ENCODE data around the gene ASL.
"Not testable (repeated sequence)": the region's sequence is repeated elsewhere in the genome, so short reads cannot be mapped to it uniquely, and the experiment has no call there.

ASL gene

DNA sequence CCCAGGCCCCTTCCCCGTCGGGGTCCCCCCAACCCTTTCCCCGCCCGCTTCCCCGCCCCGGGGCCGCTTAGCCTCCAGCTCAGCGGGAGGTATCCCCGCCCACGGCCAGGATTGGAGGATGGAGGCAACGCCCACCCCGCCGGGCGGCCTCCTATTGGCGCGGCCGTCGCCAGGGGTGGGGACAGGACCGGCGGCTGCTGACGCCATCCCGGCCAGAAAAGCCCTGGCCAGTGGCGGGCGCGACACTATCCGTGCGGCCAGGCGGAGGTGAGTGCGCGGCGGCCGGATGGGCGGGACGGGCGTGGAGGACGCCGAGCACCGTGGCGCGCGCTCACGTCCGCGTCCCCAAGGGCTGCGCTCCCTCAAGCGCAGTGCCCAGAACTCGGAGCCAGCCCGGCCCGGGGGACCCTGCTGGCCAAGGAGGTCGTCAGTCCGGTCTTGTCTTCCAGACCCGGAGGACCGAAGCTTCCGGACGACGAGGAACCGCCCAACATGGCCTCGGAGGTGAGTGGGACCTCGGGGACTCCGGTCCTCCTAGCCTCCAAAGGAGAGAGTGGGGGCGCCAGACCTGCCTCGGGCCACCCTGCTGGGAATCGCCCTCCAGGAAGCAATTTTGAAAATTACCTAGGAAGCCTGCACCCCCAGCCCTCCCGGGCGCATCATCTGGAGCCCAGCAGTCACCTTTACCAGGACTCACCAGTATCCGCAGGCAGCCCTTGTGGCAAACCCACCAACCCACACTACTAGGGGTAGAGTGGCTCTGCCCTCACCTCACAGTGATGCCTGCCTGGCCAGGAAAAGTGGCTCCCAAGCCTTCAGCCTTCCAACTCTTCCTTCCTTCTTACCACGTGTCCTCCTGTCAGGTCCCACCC, at the start of gene ASL:
Gene ASL (plus strand): TSS at position 230 of the 872 bp plus-strand sequence. CDS start 263 bp downstream, at position 493.
- peak; percentile 72 for DNase-seq

DNA sequence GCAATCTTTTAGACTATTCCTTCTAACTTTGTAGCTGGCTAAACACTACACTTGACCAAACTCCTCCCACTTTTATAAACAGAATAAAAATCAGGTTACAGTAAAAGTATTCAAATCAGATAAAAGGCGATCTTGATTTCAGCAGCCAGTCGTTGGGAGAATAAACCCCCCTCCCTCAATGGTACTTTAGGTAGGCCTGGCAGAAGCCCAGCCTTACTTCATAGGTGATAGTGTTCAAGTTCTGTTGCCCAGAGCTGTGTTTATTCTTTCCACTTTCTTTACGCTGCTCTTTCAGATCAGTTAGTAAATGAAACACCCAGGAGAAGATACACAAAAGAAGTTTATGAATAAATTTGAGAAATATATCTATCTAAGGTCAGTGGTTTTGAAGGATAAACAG, 47.3 kb upstream of the ASL start:
- not testable (repeated sequence) for DNase-seq

DNA sequence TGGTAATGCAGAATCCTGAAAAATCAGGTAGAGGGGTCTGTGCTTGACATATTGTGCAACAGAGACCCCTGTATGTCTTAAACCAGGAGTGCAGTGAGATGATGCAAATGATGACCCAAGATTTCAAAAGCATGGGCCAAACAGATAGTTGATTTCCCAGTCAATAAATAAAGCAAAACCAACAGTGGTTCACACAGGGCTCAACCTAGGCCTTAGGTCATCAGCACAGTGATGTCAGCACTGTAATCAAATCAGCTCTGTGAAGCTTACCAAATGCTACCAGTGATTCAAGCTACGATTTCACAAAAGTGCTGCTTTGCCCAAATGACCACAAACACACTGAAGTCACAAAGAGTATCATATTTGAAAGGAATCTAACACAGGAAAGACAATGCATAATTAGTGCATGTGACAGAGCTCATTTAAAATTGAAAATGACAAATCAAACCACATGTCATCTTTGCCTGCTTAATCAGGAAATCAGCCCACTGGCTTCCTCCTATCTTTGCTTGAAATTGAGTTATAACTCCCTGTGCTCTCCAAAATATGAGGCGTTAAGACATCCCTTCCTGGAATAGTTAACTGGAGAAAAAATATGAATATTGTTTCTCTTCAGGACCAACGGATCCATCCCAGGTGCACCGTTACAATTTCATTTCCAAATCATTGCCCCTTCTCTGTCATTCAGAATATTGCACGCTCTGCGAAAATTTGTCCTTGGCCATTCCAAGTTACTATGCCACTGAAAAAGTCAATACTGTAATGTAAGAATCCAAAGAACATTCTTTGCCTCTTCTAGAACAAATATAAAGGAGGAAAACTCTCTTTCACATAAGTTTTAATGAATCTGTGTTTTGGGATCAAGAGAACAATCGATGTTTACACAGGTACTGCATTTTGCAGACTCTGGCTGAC, 41.9 kb upstream of the ASL start:
- DNase-seq = no peak

DNA sequence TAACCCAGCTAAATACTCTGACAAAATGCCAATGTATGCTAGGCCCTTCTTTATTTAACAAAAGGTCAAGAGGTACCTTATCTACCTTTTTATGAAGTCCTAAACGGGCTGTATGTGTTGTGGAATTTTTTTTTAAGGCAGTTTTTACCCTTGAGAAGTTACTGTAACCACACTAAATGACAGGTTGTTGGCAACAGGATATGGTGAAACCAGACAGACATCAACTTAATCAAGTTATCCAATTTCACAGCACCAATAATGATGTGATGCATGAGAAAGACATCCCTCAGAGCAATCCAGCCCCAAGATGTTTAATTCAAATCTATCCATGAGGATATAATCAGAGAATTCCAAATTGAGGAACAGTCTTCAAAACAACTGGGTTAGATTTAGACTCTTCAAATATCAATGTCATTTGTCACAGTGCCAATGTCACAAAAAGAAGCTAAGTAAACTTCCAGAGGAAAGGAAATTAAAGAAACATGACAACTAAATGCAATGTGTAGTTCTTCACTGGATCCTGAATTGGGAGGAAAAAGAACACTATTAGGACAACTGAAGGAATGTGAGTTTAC, 41.1 kb upstream of the ASL start:
- DNase-seq = not testable (repeated sequence)

DNA sequence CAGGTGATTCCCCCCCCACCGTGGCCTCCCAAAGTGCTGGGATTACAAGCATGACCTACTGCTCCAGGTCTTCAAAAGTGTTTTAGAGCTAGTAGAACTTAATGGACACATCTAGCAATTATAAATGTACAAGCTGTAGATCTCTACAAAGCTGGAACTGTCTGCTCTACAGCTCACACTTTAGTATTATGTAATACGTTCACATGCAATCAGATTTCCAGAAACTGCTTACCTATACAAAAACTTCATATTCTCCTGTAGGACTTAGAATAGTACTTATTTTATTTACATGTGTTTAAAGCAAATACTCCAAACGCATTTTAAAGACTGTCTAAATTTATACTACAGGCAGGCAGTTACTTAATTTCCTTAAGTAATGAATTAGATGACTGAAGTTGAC, 39.2 kb upstream of the ASL start:
- no peak for DNase-seq

DNA sequence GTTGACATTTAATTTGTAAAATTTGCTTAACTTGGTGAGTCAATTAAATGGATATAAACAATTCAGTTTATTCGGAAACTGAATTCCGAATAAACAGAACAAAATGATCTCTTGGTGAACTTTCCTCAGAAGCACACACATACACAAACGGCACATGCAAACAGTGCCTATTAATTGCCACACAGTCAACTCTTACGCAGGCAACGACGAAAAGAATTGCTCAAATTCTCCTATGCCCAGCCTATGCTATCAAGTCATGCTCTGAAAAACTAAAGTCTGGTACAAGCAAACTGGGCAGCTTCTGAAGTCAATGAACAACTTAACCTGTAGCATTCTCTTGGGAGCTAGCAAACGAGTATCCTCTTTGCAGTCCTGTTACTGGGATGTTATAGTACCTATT, 38.8 kb upstream of the ASL start:
- no peak for DNase-seq

DNA sequence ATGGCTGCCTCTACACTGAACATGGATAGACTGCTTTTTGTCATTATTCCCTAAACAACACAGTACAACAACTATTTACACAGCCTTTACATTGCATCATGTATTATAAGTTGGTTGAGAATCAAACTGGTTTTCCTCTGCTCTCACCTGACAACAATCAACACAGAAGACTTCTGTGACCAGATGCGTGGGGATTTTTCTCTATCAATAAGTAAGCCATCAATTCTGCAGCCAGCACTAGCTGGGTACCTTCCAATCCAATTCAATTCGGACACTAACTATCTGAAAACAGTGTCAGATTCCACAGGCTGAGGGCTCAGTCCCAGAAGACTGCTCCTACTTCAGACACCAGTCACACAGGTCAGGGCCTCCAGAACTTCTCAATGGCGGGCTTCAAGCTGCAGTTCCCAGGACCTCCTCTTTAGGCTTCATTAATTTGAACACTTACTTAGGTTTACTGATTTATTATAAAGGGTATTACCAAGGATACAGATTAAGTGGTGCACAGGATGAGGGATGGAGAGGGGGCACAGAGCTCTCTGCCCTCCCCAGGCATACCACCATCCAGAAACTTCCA, 36.4 kb upstream of the ASL start:
- no peak for DNase-seq

DNA sequence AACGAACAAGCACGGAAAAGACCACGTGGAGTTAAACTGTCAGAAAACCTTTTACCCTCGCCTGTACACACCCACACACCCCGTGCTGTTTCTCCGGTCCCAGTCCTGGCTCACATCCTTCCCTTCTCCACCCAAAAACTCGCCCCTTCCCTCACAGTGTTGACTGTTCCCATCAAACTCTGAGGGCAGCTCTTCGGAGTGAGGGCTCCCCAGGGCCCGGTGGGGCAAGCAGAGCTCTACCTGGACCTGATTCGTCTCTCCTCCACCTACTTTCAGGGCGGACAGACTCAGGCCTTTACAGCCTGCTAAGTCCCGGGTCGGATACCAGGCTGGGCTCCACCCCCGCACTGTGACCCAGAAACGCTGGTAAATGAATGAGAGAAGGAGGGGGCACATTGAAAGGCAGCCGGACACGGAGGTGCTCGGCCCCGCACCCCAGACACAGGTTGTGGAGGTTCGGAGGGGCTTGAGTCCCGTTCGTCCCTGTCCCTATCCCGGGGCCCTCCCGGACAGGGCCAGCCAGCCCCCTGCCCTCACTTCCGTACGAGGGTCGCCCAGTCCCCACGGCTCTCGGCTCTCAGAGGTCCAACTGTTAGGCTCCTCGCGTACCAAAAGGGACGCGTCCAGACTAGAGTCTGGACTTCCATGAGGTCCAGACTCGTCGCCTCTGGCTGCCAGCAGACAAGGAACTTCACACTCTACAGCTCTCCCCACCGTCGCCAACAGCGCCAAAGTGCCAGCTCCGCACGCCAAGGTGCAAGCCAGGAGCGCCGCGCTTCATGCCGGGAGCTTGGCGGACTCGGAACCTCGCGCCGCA, 31.7 kb upstream of the ASL start:
- no peak for DNase-seq

DNA sequence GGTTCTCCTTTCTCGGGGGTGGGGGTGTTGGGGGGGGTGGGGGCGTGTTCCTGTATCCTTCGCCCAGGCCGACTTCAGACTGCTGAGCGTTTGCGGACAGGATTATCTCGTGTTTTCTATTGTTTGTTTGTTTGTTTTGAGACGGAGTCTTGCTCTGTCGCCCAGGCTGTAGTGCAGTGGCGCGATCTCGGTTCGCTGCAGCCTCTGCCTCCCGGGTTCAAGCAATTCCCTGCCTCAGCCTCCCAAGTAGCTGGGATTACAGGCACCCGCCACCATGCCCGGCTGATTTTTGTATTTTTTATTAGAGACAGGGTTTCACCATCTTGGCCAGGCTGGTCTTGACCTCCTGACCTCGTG, 31.1 kb upstream of the ASL start:
- not testable (repeated sequence) for DNase-seq

DNA sequence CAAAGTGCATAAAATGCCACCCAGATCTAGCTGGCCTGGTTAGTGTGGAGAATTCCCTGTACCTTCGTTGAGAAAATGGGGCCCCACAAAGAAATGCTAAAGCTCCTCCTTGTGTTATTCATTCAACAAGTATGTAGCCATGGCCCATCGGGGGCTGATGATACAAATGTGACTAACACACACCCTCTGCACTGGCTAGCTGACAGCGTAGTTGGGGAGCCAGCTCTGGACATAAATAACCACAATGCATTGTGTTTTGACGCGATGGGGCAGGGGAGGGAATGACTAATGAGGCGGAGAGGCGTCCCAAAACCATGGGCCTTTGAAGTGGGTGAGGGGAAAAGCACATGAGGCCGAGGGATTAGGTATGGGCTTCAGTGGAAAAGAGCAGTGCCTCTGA, 28.2 kb upstream of the ASL start:
- DNase-seq = no peak

DNA sequence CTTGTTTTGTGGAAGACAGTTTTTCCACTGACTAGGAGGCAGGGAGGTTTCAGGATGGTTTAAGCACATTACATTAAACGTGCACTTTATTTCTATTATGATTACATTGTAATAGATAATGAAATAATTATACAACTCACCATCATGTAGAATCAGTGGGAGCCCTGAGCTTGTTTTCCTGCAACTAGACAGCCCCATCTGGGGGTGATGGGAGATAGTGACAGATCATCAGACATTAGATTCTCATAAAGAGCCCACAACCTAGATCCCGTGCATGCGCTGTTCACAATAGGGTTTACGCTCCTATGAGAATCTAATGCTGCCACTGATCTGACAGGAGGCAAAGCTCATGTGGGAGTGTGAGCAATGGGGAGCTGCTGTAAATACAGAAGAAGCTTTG, 25.7 kb upstream of the ASL start:
- DNase-seq = not testable (repeated sequence)

DNA sequence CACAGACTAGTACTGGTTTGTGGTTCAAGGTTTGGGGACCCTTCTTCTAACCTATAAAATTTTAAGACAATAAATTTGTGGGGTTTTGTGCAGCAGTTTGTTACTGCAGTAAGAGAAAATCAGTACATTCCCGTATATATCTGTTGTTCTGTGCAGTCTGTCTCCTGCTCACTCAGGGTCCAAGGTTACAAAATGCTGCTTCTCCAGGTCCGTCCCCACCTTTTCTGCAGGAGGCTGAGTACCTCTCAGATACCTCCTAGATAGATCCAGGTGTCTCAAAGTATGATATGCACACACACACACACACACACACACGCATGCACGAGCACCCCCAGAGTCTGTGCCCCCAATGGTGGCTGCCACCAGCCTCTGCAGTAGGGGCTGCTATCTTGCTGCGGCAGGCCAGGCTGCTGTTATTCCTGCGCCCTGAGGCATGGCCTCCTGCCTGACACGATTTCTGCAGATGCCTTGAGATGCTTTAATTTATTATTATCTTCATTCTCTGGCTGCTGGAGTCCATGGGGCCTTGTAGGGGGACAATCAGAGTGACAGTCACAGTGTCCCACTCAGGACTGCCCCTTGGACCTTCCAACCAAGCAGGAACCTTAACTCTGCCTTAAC, 25.2 kb upstream of the ASL start:
- DNase-seq = no peak

DNA sequence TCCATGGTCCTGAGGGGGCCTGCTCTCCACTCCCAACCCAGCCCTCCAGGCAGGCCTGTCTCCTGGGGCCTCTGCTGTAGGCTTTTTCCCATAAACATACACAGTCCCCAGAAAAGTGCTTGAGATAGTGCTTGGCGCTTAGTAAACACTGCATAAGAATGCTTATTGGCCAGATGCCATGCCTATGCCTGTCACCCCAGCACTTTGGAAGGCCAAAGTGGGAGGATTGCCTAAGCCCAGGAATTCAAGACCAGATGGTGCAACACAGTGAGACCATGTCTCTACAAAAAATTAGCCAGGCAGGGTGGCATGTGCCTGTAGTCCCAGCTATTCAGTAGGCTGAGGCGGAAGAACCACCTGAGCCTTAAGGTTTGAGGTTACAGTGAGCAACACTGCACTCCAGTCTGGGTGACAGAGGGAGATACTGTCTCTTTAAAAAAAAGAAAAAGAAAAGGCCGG, 24.6 kb upstream of the ASL start:
- DNase-seq = peak; percentile 16

DNA sequence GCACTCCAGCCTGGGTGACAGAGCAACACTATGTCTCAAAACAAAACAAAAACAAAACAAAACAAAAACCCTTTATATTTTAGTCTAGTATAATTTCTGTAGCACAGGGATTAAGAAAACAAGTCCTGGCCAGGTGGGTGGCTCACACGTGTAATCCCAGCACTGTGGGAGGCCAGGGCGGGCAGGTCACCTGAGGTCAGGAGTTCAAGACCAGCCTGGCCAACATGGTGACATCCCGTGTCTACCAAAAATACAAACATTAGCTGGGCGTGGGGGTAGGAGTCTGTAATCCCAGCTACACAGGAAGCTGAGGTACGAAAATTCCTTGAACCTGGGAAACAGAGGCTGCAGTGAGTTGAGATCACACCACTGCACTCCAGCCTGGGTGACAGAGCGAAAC, 23.2 kb upstream of the ASL start:
- DNase-seq = no peak

DNA sequence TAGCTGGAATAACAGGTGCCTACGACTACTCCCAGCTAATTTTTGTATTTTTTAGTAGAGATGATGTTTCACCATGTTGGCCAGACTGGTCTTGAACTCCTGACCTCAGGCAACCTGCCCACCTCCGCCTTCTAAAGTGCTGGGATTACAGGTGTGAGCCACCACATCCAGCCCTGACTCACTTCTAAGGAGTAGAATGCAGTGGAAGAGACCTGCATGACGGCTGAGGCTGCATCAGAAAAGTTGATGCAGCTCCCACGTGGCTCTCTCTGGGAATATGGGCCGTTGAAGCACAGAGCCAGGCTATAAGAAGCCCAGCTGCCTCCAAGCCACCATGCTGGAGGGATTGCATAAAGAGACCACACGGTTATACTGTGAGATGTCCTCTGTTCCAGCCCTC, 21.6 kb upstream of the ASL start:
- no peak for DNase-seq

DNA sequence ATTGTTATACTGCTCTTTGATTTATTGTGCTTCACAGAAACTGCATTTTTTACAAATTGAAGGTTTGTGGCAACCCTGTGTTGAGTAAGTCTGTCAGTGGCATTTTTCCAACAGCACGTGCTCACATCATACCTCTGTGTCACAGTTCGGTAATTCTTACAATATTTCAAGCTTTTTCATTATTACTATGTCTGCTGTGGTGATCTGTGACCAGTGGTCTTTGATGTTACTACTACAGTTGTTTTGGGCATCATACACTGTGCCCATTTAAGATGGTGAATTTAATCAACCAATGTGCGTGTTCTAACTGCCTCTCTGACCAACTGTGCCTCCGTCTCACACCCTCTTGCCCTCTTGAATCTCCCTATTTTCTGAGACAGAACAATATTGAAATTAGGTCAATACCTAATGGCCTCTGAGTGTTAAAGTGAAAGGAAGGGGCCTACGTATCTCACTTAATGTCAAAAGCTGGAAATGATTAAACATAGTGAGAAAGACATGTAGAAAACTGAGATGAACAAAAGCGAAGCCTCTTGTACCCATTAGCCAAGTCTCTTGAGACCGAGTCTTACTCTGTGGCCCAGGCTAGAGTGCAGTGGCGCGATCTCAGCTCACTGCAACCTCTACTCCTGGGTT, 20.2 kb upstream of the ASL start:
- no peak for DNase-seq

DNA sequence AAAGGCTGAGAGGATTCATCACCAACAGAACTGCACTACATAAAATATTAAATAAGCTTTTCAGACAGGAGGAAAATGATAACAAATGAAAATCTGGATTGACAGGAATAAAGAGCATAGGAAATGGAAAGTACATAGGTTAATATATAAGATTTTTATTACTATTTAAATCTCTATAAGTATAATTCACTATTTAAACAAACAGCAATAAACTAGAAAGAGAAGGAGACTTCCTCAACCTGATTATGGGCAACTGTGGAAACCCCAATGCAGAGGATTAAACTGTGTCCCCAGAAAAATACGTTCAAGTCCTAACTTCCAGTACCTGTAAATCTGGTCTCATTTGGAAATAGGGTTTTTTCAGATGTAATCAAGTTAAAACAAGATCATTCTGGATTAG, 14.8 kb upstream of the ASL start:
- no peak for DNase-seq

DNA sequence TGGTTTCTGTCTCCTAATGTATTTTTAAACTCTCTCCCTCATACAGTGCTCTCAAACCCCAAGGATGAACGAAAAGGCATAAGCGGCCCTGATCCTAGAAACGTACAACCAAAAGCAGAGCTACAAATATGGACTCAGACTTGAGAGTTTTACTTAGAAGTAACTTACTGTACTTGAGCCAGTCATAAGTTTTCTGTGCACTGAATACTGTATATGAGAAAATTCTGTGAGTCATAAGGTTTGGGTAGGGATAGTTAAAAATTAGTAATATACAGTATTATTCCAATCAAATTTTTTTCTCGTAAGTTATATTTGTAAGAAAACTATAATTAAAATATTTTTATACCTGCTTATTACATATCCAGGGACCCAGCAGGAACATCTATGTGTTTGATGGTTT, 5.9 kb upstream of the ASL start:
- no peak for DNase-seq

DNA sequence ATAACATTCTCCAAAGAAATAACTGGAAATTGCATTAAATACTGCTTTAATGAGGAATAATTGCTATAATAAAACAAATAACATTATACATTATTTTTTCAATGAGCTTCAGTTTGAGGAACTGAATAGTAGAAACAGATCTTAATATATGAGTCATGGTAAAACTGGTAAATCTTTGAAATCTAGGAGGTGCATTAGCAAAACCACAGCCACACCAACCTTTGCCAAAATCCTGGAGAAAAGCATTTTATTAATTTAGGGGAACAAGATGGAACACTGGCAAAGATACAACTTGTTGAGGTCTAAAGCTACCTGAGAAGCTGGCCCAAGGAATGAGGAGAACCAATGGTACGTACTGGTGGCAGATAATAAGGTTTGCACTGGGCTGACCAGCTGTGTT, 5.4 kb upstream of the ASL start:
- no peak for DNase-seq

DNA sequence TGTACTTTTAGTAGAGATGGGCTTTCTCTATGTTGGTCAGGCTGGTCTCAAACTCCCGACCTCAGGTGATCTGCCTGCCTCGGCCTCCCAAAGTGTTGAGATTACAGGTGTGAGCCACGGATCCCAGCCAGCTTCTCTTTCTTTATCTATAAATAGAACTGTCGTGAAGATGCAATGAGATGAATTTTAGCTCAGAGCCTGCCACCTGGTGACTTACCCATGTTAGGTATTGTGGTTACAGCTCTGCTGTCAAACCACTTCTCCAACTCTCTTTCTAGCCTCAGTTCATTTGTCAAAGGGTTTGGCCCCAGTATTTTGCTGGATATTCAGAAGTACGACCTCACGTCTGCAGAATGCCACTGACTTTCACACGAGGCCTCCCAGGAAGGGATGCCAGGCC, 3.4 kb upstream of the ASL start:
- not testable (repeated sequence) for DNase-seq
